Lung (tissue), 12 donors: ENCODE data around the gene RPGR. TPM values are rescaled to one million over a fixed set of nuclear protein-coding genes. Genes with fewer than 3 reads are reported as not detected.

ENCODE experiments used
- ATAC-seq: fragments of 200-7000 bp; cut with Tn5 transposase; one replicate; pipeline ENCODE4 v1.9.1; 2020; ENCODE audit warnings: moderate number of reproducible peaks; ENCODE audit not compliant: insufficient read depth, low FRiP score
- DNase-seq, 3 donors: peaks; one replicate each; pipeline ENCODE4 v3.0.0-alpha.2; 2013 to 2017
- H3K27ac ChIP-seq, 2 donors: one replicate each; pipeline ENCODE4 v1.5.1; 2013; ENCODE audit warnings: mild to moderate bottlenecking in 2 of 2, moderate library complexity in 2 of 2, control low read depth in 1 of 2, inconsistent platforms in 1 of 2, low read depth in 1 of 2, low read length in 1 of 2
- H3K27me3 ChIP-seq, 3 donors: one replicate each; pipeline ENCODE4 v1.5.1; 2013; ENCODE audit warnings: low read length in 2 of 3; ENCODE audit not compliant: control insufficient read depth in 3 of 3, insufficient read depth in 3 of 3
- H3K36me3 ChIP-seq, 4 donors: one replicate each; pipeline ENCODE4 v1.5.1; 2013; ENCODE audit warnings: low read length in 4 of 4, mild to moderate bottlenecking in 1 of 4, moderate library complexity in 1 of 4; ENCODE audit not compliant: control insufficient read depth in 4 of 4, insufficient read depth in 4 of 4
- H3K4me1 ChIP-seq, 5 donors: one replicate each; pipeline ENCODE4 v1.5.1; 2013; ENCODE audit warnings: low read length in 5 of 5, mild to moderate bottlenecking in 2 of 5, moderate library complexity in 1 of 5; ENCODE audit not compliant: control insufficient read depth in 5 of 5, insufficient read depth in 5 of 5
- H3K4me3 ChIP-seq: one replicate; pipeline ENCODE4 v1.5.1; 2013; ENCODE audit warnings: mild to moderate bottlenecking, control low read depth, moderate library complexity
- H3K9ac ChIP-seq, 2 donors: one replicate each; pipeline ENCODE4 v1.5.1; 2013; ENCODE audit warnings: low read length in 2 of 2, control low read depth in 1 of 2; ENCODE audit not compliant: insufficient read depth in 1 of 2
- H3K9me3 ChIP-seq, 4 donors: one replicate each; pipeline ENCODE4 v1.5.1; 2013; ENCODE audit warnings: low read length in 3 of 4, mild to moderate bottlenecking in 1 of 4, moderate library complexity in 1 of 4; ENCODE audit not compliant: control insufficient read depth in 4 of 4, insufficient read depth in 3 of 4
- CTCF ChIP-seq: IDR thresholded peaks from 2 replicates; pipeline ENCODE4 v1.5.1; 2012; ENCODE audit warnings: mild to moderate bottlenecking; ENCODE audit errors: control extremely low read depth, extremely low read depth
- WGBS, 2 donors: extraction: QIAGEN DNeasy Blood & Tissue Kit; methylation state at CpG; one replicate each; pipeline ENCODE4 v1.1.7; 2013; 5-methylcytosine and 5-hydroxymethylcytosine counted together
- polyA plus RNA-seq, 2 donors: library from polyadenylated mRNA; stranded (reverse); fragments of 200-250 nt; gene quantifications; one replicate each; pipeline ENCODE4 v1.2.1, GENCODE V29; 2013
- total RNA-seq, 2 donors: library from RNA; depleted of rRNA in 1 of 2; stranded (reverse); fragments of >200 nt in 1 of 2; gene quantifications; one replicate each; pipeline ENCODE4 v1.2.1, GENCODE V29; 2014 to 2021
- donor health status: control.
- donor health status: control.
- donor health status: Bipolar disorder and iron deficiency.
- donor health status: healthy.
- donor health status: DM: yes; HTN: yes; CAD: no.

RPGR gene
- total and polyA plus RNA-seq, 4 donors, result 17.6 to 60.2 (median 27.6) TPM

DNA sequence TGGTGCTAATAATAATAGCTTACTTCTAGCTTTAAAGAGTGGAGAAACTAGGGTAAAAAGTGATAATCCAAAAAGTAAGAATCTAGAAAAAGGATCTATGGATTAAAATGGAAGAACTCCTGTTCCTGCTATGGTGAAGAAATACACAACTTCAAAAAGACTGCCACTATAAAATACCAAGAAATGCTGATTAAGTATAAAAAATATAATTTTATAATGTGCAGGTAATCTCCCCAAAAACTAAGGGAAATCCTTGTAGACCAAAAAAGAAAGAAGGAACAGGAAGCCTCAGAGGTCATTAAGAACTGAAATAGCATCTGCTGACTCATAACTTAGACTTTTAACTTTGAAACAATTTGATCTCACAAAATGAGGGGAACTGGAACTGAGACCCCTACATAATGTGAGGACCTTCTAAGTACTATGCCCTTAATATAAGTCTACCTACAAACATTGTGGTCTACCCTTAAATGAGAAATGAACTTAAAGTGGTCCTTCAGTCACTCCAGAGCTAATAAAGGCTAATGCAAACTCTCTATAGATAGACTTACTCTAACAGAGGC, 56.1 kb downstream of the RPGR start:
- TF ChIP-seq CTCF, result no peak
- Histone ChIP-seq H3K27me3 (peaks cover 0 to 16% (median 8%) of the 10 kb centered on the region in 3 donors), H3K9me3 (no peaks in the 10 kb centered on the region), H3K27ac (no peak overlapping the region), H3K4me3 (no peak overlapping the region), H3K36me3 (peaks cover 0 to 6% (median 0%) of the 10 kb centered on the region in 4 donors), H3K9ac (no peak overlapping the region), H3K4me1 (peaks cover 0 to 1% (median 0%) of the 10 kb centered on the region in 5 donors)
- no peak for DNase-seq
- no peak for ATAC-seq

DNA sequence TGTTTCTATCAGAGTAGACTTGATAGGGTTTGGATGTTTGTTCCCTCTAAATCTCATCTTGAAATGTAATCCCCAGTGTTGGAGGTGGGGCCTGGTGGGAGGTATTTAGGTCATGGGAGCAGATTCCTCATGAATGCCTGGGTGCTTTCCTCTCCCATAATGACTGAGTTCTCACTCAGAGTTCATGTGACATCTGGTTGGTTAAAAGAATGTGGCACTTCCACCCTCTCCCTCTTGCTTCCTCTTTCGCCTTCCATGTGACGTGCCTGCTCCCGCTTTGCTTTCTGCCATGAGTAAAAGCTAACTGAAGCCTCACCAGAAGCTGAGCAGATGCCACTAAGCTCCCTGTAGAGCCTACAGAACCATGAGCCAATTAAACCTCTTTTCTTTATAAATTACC, 59.3 kb downstream of the RPGR start:
- H3K9me3 ChIP-seq, result no peaks in the 10 kb centered on the region
- H3K36me3 ChIP-seq, result no peaks in the 10 kb centered on the region
- no peak overlapping the region for H3K27ac ChIP-seq
- no peak for TF ChIP-seq CTCF
- no peak overlapping the region for H3K4me3 ChIP-seq
- no peak for DNase-seq
- H3K4me1 ChIP-seq, result peaks cover 0 to 1% (median 0%) of the 10 kb centered on the region in 5 donors
- H3K9ac ChIP-seq, result no peak overlapping the region
- H3K27me3 ChIP-seq, result peaks cover 0 to 22% (median 5%) of the 10 kb centered on the region in 3 donors
- no peak for ATAC-seq
- WGBS, 2 donors, result 72 to 86% methylated on average over 3 of the region's 3 CpGs

DNA sequence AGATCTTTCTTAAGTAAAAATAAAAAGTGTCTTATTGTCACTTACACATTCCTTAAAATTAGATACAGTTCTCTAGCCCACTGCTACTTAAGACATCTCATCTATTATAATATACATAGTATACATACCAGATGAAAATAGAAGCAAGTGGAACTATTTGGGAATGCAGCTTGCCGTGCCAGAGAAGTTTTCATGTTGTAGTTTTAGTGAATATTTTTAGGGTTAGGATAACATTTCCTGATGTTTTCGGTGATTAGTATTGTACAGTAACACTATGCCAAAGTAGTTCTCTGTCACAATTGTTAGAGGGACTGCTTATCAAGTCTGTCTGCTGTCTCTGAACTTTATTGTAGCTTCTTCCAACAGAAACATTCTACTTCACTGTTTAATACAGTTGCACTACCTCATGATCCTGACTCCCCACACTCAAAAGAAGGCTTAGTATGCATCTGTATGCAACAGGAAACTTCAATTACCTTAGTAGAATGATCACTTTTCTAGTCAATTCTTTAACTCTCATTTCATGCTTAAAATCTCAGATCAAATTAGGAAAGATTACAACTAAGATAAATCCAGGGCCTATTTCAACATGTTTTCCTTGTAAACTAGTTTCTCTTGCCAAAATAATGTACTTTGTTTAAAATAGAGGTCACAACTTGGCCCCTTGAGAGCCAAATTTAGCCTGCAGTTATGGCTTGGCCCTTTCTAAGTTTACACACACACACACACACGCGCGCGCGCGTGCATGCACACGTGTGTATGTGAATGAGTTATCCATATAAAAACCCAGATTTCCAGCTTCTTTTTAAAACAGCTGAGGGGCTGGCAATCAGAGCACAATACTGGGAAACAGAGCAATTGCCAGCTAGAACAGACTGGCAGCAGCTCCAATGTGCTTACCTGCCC, 64.3 kb downstream of the RPGR start:
- Histone ChIP-seq H3K27me3 (peaks cover 0 to 26% (median 4%) of the 10 kb centered on the region in 3 donors), H3K4me1 (no peaks in the 10 kb centered on the region), H3K9me3 (no peaks in the 10 kb centered on the region), H3K27ac (no peak overlapping the region), H3K9ac (no peak overlapping the region), H3K36me3 (no peaks in the 10 kb centered on the region), H3K4me3 (no peak overlapping the region)
- ATAC-seq, result no peak
- WGBS, 2 donors, result 79 to 82% methylated on average over 9 of the region's 9 CpGs
- no peak for TF ChIP-seq CTCF
- peak; percentile 25 to 58 (median 32) for DNase-seq
